CD4-positive, alpha-beta T cell treated with Interleukin-10 for 1 hour (primary cell): ENCODE data around the gene LEMD1.
A peak's percentile ranks its signal among the peaks of the same experiment; 100 is the strongest.

Experiments
- DNase-seq: peaks from one replicate; pipeline ENCODE4 v3.0.0-alpha.2; 2020

The LEMD1 gene, protein sequence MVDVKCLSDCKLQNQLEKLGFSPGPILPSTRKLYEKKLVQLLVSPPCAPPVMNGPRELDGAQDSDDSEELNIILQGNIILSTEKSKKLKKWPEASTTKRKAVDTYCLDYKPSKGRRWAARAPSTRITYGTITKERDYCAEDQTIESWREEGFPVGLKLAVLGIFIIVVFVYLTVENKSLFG

DNA sequence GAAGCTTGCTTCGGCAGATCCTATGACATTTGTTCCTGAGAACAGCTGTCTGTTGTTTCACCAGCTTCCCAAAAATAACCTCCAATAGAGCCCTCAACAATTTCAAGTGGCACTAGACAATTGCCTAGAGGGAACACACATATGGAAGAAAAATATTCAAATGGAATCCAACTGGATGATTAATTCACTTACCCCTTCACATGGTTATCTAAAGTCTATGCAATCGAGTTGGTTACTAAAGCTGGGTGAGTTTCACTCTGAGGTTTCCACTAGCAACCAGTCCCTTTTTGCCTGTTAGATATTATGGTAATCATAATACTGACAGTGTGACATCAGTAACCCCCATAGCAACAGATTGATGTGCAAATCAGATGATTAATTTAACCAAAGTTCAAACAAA lies at the start of gene LEMD1:
Gene LEMD1 (minus strand): TSS at position 259 of the 400 bp plus-strand sequence. CDS start 1,520 bp downstream, outside the sequence.
- DNase-seq: no peak

DNA sequence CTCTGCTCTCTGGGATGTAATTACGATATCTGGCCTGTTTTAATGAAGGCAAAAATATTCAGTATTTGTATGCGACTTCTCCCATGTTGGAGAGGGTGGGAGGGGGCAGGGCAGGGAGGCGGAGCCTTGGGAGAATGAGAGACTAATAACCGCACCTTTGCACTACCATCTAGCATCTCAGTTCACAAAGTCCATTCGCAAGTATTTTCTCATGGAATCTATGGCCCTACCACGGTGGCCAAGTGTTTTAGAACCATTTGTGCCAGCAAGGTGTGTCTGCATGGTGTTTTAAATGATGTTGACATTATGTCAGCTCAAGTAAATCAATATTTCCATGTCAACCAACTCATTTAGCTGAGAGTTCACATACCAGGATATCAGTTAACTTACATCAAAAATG lies 48.3 kb upstream of the LEMD1 start:
- no peak for DNase-seq

DNA sequence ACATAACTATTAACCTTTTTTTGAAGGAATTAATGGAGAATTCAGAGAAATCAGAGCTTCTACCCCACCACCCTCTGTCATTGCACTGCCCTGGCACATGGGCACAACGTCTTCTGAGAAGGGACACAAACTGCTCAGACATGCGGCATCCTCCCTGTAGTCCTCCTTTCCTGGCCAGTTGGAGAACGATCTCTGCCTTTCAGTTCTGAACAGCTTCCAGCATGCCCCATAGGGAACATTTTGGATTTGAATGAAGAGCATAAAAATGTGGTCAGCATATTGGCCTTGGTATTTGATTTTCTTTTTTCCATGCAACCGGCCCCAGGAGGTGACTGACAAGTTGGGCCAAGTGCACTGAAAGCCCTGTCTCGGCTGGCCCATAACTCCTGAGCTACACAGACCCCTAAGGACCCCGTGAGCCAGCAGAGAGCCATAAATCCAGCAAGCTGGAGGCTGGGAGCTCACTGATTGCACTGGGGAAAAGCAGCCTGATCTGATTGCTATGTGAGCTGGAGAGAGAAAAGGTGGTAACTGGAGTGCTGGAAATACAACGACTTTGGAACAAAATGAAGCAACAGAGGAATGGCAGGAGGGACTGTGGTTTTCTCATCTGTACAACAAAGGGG lies 44.9 kb upstream of the LEMD1 start:
- DNase-seq: no peak

DNA sequence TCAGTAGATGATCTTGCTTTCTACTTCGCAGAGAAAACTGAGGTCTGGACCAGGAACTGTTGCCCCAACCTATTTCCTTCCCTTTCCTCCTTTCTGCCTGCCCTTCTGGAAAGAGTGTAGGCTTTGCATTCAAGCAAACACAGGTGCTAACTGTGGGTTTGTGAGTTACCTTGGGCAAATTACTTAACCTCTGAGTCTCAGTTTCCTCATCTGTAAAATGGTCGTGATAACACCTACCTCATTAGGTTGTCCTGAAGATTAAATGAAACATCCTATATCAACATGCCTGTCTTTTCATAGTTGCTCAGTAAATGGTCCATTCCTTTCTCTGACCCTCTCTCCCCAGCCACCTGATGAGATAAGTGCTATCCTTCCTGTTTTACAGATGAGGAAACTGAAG lies 43.5 kb upstream of the LEMD1 start:
- no peak for DNase-seq

DNA sequence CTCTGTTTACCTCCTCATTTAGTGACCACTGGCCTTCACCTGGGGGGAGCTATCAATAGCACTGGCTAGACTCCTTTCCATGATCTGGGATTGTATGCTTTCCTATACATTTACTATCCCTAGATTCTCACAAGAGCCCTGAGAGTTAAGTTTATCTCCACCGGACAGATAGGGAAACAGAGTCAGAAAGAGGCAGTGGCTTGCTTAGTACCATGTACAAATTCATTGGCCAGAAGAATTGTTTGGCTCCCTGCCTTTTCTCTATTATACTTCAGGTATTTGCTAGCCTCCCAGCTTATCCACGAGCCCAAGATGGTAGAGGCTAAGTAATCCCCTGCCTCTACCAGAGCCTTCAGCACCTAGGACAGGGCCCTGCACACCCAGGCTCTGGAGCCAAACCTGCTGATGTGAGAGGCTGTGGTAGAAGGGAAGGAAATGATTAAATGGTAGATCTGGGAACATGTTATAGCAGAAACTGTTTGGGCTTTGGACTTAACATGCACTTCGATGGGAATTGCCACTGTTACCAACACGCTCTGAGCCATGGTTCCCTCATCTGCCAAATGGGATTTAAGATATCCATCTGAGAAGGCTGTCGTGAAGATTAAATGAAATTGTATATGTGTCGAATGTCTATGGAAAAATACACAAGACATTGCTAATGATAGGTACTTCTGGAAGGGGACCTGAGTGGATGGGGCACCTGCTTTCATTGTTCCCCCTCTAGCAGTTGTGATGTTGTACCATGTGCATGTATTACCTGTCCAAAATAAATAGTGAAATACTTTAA lies 37.1 kb upstream of the LEMD1 start:
- DNase-seq: peak; percentile 34

DNA sequence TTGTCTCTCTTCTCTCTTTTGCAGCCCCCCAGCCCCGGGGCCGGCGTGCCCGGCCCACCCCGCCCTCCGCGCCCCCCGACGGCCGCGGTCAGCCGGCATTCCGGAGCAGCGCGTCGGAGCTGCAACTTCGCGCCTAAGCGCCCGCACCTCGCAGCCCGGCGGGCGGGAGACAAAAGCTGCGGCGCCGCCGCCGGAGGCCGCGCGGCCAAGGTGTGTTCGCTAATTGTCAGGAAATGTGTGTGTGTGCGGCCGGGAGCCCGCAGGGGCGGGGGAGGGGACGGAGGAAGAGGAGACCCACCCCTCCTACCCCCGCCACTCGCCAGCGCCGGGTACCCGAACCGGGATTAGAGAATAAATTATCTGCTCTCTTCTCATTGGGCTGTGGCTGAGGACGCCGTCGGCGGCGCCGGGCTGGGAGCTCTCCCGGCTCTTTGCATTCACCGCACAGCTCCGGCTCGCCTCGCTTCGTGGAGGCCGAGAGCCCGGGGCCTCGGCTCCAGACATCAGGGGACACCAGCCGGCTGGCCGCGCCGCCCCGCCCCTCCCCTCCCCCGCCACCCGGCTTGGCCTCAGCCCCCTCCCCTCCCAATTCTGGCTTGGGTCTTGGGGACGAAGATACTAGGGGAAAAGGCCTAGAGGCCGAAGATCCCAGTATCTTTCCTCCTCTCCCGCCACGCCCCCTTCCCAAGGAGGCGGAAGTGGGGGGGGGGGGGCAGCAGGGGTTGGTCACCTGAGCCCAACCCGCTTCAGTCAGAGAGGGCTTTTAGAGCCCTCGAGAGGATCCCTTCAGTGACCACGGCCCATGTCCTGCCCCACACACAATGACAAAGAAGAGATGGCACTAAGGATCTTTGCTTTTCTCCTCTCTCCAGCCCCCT lies 35.3 kb upstream of the LEMD1 start:
- no peak for DNase-seq

DNA sequence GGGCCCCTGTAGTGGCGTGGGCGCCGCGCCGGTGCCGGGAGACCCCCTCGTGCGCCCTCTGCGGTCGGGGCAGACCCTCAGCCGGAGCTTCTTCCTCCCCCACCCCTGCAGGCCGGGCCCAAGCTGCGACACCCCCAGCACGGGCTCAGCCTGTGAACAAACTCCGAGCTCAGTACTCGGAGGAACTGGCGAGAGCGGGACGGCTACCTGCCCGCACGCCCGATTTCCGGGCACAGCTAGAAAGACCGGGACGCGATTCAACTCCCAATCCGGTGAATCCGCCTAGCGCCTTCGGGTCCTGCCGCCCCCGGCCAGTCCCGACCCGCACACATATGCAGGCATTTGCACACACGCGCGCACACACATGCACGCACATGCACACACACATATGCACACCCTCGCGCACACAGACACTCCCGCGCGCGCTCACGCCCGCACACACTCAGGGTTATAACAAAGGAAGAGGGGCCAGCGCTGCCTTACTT lies 34.6 kb upstream of the LEMD1 start:
- no peak for DNase-seq

DNA sequence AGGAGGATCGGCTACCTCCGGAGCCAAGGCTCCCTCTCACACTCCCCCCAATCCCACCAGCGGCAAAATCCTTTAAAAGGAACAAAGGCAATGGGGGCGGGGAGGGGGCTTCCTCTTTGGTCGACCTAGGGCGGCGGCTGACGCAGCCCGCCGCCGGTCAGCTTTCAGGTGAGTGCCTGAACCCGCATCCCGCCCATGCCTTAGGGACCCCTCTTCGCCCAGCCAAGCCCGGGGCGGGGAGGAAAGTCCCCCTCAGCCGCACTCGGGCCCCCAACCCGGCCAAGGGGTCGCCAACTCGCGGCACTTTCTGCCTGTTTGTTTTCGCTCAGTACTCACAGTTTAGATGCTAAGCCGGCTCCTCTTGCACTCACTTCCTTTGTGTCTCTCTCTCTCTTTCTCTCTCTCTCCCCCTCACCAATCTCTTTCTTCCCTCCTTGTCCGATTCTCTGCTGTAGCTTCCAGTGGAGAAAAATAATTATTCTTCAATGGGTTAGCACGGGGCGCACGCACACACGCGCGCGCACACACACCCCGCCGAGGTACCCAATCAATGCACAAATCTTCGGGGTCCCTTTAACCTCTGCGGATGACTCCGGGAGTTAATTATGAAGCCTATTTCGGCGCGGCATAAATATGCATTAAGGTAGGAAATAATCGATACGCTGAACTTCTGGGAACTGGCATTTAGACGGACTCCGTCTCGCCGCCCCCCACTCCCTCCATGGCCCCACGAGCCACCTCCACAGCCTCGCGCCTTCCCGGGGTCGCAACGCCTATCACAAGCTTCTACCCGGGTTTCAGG lies 33.9 kb upstream of the LEMD1 start, which contains the start of gene BLACAT1:
Gene BLACAT1 (minus strand): TSS at position 465 of the 802 bp plus-strand sequence.
- DNase-seq: no peak

DNA sequence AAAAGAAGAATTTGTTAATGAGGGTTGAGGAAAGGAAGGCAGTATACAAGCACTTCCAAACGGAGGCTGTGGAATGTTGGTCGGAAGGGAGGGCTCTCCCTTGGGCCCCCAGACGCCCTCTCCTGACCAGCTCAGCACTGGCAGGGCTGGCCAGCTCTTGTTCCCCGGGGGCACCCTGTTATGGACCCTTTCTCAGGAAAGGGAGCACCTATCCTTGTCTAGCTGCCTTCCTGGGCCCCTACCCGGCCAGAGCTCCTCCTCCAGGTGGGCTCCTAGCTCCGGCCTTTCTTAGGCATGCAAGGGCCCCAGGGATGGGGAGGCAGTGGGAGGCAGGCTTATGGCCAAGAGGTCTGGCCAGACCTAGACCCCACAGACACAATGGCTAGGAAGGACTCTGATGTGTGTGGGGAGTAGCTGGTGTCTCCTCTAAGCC lies 33.1 kb upstream of the LEMD1 start:
- DNase-seq: no peak

DNA sequence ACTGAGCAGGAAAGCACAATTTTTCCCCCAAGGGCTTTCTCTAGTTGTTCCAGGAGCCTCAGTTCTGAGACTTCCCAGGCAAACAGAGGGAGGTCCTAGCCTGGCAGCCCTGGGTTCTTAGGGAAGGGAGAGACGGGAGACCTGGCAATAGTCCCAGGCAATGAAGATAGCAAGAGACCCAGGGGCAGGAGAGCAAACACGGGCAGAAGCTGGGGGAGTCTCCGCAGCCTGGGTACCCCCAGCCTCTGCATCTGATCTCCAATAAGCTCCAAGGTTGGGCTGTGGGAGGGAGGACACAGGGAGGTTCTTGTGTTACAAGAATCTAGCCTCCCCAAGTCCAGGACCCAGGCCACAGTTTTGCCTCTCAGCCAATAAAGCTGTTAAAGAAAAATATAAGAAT lies 31.6 kb upstream of the LEMD1 start:
- no peak for DNase-seq

DNA sequence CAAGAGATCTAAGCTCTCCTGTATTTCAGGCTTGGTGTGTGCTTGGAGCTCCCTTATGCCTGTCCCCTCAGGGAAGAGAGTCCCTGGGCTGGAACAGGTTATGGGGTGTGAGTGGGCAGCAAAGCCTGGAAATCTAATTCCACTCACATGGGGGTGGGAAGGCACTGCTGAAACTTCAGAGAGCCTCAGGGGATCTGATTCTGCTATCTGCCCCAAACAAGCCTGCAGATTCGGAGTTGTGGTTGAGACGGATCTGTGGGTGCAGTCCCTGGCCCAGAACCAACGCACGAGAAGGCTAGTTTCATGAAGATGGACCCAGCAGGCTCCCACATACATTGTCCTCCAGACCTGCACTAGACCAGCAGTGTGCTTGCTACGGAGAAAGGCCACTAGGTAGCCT lies 31.1 kb upstream of the LEMD1 start:
- DNase-seq: no peak

DNA sequence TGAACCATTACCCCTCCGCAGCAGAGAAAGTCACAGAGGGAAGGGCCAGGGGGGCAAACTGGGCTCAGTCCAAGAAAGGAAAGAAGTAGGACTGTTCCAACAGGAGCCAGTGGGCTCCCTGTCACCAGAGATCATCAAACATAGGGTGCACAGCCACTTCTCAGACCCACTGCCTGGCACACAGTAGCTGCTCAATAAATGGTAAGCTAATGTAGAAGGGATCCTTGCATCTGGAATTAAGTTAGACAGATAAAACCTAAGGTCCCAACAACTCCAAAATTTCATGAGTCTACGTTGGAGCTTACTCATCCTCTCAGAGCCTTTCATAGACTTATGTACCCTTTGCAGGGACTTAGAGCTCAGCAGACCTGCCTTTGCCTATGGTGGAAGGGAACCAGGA lies 30.5 kb upstream of the LEMD1 start:
- no peak for DNase-seq

DNA sequence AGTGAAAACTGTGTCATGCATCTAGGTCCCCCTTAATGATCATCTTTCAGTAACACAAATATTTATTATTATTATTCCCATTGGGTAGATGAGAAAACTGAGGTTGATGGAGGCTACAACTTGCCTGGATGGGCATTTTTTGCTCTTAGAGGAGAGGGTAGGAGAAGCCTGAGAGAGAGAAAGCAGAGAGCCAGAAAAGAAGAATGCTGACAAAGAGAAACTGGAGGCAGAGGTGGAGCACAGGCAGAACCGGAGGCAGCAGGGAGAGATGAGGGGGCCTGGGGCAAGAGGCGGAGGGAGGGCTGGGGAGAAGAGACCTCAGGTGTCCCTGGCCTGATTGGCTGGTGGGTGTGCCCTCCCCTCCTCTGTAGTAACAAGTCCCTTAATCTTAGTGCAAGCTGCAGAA lies 29.9 kb upstream of the LEMD1 start:
- no peak for DNase-seq

DNA sequence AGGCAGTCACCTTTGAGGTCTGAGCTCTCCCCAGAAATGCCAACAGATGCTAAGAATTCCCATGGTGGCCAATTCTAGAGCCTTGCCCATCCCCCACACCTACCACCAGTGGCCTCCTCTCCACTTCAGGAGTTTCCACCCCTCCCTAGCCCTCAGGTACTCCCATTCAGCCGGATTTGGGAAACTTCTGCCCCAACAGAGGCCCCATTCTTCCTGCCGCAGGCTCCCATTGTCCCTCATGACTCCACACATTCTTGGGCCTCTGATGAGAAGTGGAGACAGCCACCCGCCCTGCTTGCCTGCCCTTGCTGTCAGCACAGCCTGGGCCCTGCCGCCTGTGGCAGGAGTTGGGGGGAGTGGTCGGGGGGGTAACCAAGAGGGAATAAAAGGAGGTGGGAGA lies 29.3 kb upstream of the LEMD1 start:
- no peak for DNase-seq

DNA sequence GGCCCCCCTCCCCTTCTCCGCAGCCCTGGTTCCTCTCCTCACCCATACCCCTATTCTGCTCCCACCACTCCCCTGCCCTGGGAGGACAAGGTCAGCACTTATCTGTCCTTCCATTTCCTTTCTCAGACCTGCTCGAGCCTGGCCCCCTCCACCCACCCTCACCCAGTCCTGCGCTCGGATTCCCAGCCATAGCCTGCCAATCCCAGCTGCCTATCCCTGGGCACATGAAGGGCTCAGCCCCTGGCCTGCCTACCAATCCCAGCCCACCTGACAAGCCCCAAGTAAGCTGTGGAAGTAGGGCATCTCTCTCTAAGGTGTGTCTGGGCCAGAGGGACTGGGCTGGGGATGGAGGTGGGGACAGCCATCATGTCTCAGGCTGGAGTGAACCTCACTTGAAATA lies 28.6 kb upstream of the LEMD1 start:
- no peak for DNase-seq

DNA sequence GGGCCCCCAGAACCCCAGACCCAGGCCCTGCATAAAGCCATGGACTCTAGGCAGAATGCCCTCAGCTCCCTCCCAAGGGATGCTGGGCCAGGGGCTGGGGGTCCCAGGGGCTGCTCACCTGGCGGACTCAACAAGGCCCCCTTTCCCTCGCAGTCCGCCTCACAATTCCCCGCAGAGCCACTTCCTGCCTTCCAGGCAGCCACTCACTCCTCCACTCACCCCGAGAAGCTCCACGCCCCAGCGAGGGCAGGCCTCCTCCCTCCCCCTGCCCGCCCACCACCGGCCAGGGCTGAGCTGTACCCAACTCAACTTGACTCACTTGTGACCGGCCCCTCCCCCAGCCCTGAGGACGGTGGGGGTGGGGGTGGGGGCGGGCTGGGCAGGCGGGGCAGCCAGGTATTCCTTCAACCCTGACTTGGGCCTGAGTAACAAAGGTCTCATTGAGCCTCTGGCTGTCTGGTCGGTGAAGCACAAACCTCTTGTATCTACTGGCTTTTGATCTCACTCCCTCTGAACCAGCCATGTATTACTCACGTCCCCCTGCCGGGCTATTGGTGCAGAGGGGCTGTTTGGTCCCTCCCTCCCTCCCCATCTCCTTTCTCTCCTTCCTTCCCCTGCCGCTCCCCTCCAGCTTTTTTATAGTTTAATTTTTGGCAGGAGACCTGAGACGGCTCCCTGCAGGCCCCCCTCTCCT lies 28.0 kb upstream of the LEMD1 start:
- DNase-seq: no peak

DNA sequence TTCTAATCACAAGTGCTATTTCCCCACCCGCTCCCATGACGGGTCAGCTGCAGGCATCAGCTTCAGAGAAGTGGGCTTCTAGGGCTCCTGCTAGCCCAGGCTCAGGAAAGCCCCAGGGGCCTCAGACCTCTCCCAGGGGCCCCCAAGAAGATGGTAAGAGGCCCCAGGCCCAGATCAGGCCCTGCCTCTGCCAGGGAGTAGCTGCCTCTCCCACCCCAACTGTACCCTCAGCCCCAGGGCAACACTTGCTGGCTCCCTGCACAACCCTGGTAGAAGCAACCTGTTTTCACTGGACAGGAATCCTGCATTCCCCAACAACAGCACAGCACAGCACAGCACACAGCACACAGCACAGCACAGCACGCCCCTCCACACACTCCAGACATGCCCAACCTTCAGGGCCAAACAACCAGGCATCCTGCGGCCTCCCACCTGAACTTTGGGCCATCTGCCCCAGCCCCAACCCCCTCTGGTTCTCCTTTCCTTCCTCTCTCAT lies 27.4 kb upstream of the LEMD1 start:
- DNase-seq: no peak

DNA sequence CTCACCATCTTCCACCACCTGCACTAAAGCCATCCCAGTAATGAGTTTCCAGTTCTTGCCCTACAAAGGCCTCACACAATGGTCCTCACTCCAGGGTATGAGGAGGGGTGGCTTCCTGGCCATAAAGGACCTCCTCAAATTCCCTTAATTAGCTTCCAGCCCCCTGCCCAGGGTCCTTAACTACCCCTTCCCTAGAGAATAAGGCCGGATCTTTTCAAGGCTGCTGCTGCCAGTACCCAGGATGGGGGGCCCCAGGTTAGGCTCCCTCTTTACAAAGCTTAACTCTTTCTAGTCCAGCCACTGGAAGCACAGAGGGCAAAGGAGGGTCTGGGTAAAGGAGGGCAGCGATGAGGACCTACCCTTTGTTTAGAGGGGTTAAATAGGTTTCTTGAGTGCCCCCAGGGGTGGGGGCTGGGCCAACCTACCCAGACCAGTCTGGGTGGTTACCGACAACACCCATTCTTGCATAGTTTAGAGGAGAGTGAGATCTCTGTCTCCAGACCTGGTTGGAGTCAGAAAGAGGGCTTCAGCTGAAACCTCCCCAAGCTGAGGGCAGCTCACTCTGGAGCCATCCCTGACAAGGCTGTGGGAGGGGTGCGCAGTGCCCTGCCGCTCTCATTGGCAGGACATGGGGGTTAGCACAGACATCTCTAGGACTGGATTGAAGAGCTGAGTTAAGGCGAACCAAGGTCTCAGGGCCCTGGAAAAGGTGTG lies 26.8 kb upstream of the LEMD1 start:
- DNase-seq: no peak

DNA sequence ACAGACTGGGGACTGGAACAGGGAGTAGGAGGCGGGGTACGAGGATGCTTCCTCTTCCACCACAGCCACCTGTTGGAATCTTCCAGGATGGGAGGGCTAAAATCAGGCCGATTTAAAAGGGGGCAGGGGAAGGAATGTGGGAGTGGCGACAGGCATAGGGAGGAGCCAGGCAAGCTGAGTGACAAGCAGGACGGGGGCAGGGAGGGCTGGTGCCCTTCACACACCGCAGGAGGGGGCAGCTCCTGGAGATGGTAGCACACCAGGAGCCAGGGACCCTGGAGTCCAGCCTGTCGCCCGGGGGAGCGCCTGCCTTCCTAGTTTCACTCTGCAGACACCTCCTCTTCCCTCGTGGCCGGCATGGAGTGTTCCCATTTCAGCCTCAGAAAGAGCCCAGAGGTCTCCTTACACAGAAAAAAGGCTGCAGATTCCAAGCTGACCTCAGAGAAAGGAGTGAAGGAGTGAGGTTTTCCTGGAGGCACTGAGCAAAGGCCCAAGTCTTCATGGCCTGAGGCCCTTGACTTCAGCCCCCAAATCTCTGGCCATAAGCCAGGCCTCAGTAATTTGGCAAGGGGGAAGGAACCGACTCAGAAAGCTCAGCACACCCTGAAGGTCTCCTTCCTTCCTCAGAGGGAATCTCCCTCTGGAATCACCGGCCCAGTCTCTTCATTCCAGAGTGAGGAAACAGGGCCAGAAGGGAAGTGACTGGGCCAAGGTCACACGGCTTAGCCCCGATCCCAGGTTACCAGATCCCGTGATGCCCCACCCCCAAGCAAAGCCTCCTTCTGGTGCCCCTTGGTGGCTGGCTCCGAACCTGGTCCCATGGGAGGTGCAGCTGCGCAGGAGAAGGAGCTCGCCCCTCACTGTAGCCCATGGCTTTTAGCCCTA lies 25.8 kb upstream of the LEMD1 start:
- DNase-seq: no peak

DNA sequence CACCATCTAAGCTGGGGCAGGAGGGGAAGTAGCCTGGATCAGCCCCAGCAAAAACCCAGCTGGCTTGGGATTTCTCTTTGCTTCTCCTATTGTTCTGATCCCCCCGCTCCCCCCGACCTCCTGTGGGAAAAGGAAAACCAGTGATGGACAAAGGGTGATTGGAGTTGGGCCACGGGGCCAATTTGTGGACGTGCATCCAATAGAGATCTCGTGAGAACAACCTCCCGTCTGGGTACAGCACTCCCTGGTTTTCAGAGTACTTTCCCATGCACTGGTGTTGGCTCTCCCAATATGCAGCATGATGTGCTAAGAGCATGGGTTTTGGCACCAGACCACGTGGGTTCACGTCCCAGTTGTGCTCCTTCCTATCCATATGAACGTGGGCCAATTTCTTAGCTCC lies 25.0 kb upstream of the LEMD1 start:
- DNase-seq: no peak
